Peyer's patch (tissue), 4 donors: ENCODE results near the gene LMX1B.

Source experiments
- POLR2A ChIP-seq, 2 donors: fragments of 450-650 bp; IDR thresholded peaks; one replicate each; pipeline ENCODE4 v1.5.1; 2017; ENCODE audit warnings: antibody characterized with exemption in 2 of 2, mild to moderate bottlenecking in 2 of 2, moderate library complexity in 2 of 2
- TF ChIP-seq, protein P1 (sequence below), 6 experiments: fragments of 450-650 bp in 4 of 6; fragments of 200-600 bp in 2 of 6; sonication (generic) in 1 of 6; IDR thresholded peaks; one replicate each; pipeline ENCODE4 v1.5.1; 2017 to 2019; ENCODE audit warnings: antibody characterized with exemption in 6 of 6, mild to moderate bottlenecking in 3 of 6, moderate library complexity in 1 of 6

DNA sequence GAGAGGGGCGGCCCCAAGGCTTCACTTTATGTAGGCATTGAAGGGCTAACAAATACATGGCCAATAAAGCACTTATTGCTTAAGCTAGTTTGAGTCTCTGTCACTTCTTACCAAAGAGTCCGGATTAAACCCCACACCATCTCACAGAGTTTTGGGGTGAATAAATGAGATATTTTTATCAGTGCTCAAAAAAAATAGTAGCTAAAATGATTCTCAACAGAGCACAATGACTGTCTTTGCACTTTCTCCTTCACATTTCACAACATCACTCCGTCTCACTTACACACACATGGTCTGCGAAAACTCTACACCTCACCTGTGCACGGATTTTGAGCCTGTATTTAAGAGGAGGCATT lies 92.9 kb downstream of the LMX1B start:
- TF ChIP-seq, protein P1, sequence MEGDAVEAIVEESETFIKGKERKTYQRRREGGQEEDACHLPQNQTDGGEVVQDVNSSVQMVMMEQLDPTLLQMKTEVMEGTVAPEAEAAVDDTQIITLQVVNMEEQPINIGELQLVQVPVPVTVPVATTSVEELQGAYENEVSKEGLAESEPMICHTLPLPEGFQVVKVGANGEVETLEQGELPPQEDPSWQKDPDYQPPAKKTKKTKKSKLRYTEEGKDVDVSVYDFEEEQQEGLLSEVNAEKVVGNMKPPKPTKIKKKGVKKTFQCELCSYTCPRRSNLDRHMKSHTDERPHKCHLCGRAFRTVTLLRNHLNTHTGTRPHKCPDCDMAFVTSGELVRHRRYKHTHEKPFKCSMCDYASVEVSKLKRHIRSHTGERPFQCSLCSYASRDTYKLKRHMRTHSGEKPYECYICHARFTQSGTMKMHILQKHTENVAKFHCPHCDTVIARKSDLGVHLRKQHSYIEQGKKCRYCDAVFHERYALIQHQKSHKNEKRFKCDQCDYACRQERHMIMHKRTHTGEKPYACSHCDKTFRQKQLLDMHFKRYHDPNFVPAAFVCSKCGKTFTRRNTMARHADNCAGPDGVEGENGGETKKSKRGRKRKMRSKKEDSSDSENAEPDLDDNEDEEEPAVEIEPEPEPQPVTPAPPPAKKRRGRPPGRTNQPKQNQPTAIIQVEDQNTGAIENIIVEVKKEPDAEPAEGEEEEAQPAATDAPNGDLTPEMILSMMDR (IDR thresholded peaks at IDR 0.05) = no peak
- no peak for TF ChIP-seq POLR2A (IDR thresholded peaks at IDR 0.05)
